ACHN (cell line): ENCODE results near the gene SYNC.

Source experiments
- DNase-seq: peaks from one replicate; pipeline ENCODE4 v3.0.0-alpha.2; 2015
- in situ Hi-C: cut with HindIII; loops from 2 replicates; pipeline ENCODE4 v1.10.0; 2017; ENCODE audit warnings: low sequenced_read_pairs, low pct_ligation_motif_present, low pct_unique_long_range_greater_than_20kb

SYNC gene

DNA sequence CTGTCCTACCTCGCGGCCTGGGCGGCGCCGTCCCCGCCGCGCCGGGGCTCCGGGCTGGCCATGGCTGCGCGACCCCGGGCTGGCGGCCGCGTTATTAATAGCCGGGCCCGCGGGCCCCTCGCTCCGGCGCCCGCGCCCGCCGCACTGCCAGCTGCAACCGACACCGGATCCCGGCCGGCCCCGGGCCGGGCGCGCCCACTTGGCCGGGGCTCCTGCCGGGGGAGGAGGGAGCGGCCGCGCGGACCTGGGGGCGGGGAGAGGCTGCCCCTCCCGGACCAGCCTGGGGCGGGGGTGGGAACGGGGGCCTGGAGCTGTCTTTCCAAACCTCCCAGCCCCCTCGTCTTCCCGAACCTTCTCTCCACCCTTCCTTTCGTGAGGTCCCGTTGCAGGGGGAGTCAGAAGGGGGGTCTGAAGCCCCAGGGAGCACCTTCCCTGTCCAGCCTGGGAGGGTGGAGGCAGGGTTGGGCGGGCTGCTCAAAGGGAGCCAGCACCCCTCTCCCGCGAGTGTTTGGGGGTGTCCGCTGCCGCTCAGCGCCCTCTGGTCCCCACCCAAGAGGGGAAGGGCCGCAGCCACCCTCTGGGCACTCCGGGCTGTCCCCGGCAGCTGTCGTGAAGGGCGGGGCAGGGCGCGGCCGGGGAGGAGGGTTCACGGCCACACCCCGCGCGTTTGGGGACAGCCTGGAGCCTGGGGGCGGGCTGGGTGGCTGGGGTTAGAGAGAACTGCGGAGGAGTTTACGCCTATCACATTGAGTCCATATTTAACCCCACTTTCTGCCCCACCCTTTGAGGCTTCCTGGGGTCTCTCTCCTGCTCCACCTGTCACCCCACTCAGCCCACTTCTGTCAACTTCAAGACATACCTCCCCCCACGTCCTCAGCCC lies at the start of gene SYNC:
SYNC (minus strand) TSS at position 172 of the 880 bp plus-strand sequence; CDS start at position 62, 110 bp downstream.
- in situ Hi-C loops = no loop called here
- peak; percentile 66 for DNase-seq

GRCh38 chr1:32749771-32750170 lies 47.2 kb upstream of the SYNC start:
- in situ Hi-C loops = no loop called here
- no peak for DNase-seq

DNA sequence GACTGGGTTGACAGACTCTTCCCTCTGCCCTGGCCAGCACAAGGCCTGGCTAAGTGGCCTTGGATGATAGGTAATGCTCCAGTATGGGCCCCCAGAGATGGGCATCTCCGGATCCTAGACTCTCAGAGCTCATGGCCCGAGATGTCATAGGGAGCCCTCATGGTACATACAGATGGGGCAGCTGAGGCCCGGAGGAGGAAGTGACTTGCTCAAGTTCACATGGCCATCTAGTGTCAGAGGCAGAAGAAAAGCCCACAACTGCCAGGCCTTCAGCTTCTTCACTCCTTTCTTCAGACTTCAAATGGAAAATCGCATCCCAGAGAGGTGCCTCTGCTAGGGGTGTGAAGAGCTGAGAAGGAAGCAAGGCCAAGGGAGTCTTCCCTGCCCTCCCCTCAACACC lies 46.8 kb upstream of the SYNC start:
- in situ Hi-C loops = no loop called here
- DNase-seq = no peak

DNA sequence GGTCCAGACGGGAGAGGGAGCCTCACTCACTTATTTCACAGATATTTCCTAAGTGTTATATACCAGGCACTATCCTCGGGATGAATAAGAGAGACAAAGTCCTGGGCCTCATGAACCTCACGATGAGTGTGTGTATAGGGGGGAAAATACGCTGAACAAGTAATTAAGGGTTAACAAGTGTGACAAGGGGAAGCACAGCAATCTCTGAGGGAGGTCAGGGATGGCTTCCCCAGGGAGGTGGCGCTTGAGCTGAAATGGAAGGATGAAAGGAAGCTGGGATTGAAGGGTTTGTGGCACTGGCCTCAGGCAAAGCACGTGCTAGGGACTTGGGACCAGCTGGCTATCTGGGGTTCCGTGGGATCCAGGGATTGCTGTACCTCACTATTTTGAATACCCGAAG lies 46.4 kb upstream of the SYNC start:
- no peak for DNase-seq
- in situ Hi-C loops = no loop called here

GRCh38 chr1:32748348-32748747 lies 45.8 kb upstream of the SYNC start:
- in situ Hi-C loops = no loop called here
- DNase-seq = no peak

DNA sequence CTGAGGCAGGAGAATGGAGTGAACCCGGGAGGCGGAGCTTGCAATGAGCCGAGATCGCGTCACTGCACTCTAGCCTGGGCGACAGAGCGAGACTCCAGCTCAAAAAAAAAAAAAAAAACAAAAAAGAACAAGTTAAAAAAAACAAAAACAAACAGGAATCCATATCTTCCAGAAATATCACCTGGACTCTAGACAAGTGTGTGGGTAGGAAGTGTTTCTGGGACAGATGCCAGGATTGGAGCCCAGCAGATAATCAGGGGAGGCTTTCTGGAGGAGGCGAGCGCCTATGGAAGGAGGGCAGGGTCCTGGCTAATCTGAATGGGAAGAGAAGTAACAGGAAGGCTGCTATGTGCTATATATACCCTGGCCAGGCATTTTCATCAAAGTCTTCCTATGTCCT lies 43.6 kb upstream of the SYNC start:
- in situ Hi-C loops = no loop called here
- no peak for DNase-seq

- no peak for DNase-seq
- in situ Hi-C loops = no loop called here
These were observed 41.5 kb upstream of the SYNC start for GRCh38 chr1:32744071-32744425.

DNA sequence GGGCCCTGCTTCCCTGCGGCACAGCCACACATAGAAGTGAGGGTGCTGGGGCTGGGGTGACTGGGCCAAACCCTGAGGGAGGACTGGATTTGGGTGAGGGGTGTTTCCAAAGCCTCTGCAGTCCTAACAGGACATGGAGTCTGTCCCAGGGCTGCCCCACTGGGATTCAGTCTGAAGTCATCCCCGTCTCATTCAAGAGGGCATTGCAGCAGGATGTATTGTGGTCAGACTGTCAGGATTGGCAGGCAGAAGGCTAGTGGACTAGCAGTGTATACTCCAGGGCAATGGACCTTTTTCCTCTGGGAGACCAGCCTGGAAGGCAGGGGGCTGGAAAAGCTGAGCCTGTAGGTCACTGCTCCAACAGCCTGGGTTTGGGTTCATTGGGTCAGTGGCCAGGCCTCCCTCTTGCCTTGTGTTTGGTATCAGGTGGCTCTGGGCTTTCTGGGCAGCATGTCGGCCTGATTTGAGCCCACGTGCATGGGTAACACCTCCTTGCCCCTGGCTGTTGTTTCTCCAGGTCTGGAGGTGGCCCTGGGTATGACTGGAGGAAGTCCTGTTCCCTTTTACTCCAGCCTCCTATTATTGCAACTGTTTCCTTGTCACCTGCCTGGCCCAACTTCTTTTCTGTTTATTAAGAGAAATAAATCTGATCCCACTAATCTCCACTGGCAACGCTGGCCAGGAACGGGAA lies 41.0 kb upstream of the SYNC start:
- no peak for DNase-seq
- in situ Hi-C loops = no loop called here

- DNase-seq = no peak
- in situ Hi-C loops = no loop called here
These were observed 40.4 kb upstream of the SYNC start for GRCh38 chr1:32742956-32743355.

DNA sequence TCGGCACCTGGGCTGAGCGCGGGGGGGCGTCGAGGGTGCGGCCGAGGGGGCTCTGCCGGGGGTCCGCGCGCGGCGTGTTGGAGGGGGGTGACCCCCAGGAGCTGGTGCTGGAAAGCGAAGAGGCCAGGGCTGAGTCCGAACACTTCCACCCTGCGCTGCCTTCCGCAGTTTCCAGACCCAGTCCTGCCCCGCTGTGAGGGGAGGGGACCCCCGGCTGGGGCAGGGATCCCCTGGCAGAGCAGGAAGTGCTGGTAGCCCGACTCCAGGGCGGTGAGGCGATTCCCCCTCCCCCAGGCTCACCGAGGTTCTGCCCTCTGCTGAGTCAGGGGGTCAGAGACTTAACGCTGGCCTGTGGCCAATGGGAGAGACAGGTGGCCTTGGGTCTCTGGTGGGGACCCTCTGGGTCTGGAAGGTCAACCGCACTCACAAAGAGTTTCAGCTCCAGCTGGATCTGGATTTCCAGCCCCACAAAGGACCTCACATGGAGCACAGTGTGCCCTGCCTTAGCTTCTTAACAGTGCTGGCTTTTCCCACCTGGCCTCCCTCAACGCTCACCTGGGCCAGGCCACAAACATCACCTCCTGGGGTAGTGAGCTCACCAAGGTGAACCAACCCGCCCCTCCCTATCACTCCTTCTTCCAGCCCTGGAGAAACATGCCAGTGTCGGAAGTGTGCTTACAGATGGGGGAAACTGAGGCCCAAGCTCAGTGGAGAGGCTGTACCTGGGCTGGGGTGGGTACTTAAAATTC lies 39.8 kb upstream of the SYNC start:
- peak; percentile 32 for DNase-seq
- in situ Hi-C loops = no loop called here

GRCh38 chr1:32741413-32742198 lies 39.0 kb upstream of the SYNC start:
- DNase-seq = peak; percentile 46
- in situ Hi-C loops = no loop called here

GRCh38 chr1:32741059-32741412 lies 38.5 kb upstream of the SYNC start:
- DNase-seq = no peak
- in situ Hi-C loops = no loop called here

DNA sequence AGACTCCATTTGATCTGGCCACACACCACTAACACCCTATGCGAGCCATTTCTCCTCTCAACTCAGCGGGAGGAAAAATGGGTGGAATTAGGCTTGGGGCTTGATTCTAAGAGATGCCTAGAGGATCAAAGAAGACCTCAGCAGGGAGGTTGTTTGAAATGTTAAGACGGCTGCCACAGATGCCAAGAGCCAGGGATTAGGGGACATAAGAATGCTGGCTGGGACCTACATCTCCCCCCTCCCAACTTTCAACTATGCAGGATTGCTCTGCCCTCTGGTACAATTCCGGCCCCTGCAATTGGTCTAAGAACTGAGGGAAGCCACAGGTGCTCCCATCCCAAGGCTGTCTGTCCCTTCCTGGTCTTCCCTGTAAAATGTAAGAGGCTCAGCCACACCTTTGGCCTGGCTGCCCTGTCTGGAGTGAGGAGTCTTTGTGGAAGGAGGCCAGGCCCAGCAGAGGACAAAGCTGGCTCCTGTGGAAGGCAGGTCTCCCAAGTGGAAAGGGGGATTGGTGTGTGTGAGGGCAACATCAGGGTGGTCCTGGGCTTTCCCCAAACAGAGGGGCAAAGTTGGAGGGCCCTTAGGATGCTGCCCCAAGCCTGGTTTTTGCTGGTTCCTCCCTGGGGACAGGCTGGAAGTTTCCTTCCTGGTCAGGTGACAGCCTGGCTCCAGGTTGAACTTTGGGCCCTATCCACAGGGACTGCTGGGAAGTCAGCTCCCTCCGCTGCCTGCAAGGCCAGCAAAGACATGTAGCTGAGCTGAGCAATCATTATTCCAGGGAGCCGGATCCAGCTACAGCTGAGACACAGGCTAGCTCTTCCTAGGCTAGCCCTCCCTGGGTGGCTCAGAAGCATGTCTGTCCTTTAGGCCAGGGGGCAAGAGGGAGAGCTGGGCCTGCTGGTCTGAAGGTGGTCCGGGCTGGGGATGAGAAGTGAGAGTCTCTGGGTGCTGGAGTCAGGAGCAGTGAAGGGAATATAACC lies 34.5 kb upstream of the SYNC start:
- no peak for DNase-seq
- in situ Hi-C loops = no loop called here

DNA sequence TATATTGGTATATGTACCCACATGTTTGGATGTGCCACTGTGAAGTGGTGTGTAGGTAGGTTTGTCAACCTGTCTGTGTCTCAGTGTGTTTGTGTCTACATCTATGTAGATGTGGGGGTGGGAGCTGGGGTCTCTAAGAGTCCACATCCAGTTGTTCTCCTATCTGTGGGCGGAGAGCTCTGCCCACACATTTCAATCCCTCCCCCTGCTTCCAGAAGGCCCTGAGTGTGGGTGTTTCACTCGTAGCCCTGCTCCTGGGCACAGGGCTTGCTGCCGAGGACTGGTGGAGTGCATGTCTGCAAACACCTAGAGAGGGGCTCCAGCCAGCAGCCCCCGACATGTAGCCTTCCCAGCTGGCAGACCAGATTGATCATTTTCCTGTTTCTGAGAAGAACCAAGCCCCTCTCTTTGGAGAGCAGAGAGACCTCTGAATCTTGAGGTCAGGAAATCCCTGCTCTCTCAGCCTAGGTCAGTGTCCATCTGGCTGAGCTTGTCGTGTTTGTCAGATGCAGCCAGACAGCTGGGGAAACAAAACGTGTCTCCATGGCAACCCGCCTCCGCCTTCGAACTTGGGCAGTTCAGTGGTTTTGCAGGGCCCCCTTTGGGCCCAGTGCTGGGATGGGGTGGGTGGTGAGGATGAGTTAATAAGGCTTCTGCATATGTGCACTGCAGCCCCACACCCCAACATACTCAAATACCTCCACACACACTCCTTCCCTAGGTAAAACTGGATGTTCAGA lies 31.2 kb upstream of the SYNC start:
- in situ Hi-C loops = no loop called here
- DNase-seq = no peak

- in situ Hi-C loops = no loop called here
- no peak for DNase-seq
These were observed 26.9 kb upstream of the SYNC start for GRCh38 chr1:32729254-32730046.

GRCh38 chr1:32728413-32729077 lies 26.0 kb upstream of the SYNC start:
- DNase-seq = no peak
- in situ Hi-C loops = no loop called here
